ENCODE results near the gene METRN.
A peak's percentile ranks its signal among the peaks of the same experiment; 100 is the strongest.

The METRN gene

DNA sequence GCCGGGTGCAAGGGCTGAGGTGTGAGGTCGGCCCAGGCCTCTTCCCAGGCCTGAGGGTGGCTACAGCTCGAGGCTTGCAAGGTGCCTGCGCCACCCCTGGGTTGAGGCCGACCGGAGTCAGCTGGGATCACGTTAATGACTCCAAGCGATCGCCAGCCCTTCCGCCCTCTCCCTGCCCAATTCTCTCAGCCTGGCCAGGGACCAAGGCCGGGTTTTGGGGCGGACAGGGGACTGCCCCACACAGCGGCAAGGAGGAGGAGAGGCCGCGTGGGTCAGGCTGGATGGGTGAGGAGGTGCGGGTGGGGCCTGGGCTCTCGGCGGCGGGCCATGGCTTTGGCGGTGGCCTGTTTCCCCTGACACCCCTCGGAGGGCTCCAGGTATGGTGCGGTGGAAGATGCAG, 21.6 kb upstream of the METRN start:
- DNase-seq: no peak

GRCh38 chr16:693766-694165, 21.2 kb upstream of the METRN start:
- no peak for DNase-seq

GRCh38 chr16:694187-694862, 20.6 kb upstream of the METRN start:
- no peak for DNase-seq

GRCh38 chr16:694863-695354, 20.0 kb upstream of the METRN start:
- DNase-seq: no peak

GRCh38 chr16:695355-696089, 19.4 kb upstream of the METRN start:
- peak; percentile 97 for DNase-seq

- no peak for DNase-seq
These were observed 15.8 kb upstream of the METRN start for GRCh38 chr16:698911-699671.

DNA sequence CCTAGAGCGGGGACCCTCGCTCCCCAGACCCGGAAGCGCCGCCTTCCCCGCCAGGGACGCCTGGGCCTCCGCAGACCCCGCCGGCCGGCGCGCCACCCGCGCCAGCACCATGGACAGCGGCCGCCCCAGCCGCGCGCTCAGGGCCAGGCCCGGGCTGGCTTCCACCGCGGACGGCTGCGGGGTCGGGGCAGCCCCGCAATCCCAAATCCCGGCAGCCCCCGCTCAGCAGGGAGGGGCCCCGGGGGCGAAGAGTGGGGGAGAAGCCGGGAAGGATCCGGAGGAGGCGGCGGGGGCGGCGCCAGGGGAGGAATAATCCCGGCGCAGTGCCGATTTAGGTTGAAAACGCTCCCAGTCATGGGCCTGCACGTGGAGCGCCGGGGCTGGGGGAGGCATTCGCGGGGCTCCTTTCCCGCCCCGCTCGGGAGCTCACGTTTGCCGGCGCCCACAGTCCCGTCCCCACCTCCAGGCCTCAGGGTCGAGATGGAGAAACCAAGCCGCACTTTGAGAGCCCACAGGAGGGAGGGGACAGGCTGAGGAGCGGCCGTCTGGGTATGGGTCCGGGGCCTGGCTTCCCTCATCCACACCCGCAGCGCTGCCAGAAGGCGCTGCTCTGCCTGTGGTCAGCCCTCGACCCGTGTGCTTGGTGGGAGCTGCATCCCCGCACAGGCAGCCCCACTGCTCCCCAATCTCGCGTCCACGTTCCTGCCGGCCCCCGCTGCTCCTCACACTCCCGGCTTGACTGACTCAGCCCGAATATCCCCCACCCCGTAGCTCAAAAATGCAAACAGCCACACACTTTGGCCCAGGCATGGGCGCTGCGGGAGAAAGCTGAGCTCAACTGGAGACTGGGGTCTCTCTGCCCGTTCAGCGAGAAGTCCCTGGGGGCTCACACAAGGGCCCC, 14.0 kb upstream of the METRN start:
- DNase-seq: peak; percentile 61

GRCh38 chr16:702341-702740, 12.6 kb upstream of the METRN start:
- DNase-seq: no peak

GRCh38 chr16:703406-703805, 11.5 kb upstream of the METRN start:
- DNase-seq: no peak

- no peak for DNase-seq
These were observed 10.9 kb upstream of the METRN start for GRCh38 chr16:704047-704446.

- DNase-seq: no peak
These were observed 10.2 kb upstream of the METRN start for GRCh38 chr16:704552-705380.

- DNase-seq: no peak
These were observed 9.3 kb upstream of the METRN start, which contains the start of gene FBXL16 for GRCh38 chr16:705431-706188. TSS of gene FBXL16 (minus strand) at chr16:705801. CDS start at chr16:697405, 8,396 bp downstream.

GRCh38 chr16:706189-707061, 8.5 kb upstream of the METRN start:
- no peak for DNase-seq

GRCh38 chr16:707062-707538, 7.8 kb upstream of the METRN start:
- DNase-seq: peak; percentile 69

DNA sequence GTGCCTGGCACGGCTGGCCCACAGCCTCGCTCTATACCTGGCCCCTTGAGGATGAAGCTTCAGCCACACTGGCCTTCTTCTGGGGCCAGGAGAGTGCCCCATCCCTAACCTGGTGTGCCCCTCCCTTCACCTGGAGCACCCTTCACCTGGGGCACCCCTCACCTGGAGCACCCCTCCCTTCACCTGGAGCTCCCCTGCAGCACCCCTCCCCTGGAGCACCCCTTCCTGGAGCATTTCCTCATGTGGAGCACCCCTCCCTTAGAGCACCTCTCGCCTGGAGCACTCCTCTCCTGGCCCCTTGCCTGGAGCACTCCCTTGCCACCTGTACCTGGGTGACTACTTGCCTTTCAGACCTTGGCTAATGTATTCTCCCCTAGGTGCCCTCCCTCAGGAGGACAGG, 6.9 kb upstream of the METRN start:
- DNase-seq: no peak

DNA sequence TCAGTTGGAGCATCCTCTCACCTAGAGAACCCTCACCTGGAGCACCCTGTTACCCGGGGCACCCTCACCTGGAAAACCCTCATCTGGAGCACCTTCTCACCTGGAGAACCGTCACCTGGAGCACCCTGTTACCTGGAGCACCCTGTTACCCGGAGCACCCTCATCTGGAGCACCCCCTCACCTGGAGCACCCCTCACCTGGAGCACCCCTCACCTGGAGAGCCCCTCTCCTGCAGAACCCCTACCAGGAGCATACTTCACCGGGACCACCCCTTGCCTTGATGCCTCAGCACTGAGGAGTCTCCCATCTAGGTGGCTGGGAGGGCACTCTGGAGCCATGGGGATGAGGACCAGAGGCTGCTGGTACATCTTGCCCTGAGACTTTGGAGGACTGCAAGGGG, 6.0 kb upstream of the METRN start:
- DNase-seq: no peak

DNA sequence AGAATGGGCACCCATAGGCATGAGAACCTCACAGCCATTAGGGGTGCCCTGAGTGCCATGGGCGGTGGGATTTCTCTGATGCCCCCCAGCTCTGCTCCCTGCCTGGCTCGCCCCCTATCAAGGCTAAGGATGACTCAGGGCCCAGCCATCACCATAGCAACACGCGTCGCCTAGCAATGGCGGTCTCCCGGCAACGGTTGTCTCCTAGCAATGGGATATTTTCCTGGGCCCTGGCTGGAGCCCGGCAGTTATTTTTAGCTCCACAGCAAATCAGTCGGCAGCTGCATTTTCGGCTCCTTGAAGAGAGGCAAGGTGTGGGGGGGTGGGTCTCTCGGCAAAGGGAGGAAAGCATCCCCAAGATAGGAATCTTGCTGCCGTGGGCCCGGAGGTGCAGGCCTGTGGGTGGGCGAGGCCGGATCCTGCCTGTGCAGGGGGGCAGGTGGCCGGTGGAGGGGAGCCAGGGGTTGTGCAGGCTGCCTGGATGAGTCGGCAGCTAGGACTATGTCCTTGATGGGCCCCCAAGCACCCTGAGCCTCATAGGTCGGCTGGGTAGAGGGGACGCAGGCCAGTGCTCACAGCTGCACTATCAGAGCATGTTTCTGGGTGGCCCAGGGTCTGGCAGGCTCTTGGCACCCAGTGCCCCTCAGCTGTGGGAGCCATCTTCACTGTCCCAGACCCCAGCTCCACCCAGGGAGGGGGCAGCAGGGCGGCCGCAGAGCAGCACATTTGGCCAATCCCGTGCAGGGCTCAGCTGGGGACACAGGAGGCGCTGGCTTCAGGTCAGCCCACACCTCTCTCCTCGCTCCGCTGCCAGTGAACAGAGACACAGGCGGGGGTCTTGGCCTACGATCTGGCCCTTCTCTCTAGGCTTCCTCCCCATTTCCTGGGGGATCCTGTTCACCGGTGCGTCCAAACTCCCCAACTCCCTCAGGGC, 5.1 kb upstream of the METRN start:
- DNase-seq: peak; percentile 71

DNA sequence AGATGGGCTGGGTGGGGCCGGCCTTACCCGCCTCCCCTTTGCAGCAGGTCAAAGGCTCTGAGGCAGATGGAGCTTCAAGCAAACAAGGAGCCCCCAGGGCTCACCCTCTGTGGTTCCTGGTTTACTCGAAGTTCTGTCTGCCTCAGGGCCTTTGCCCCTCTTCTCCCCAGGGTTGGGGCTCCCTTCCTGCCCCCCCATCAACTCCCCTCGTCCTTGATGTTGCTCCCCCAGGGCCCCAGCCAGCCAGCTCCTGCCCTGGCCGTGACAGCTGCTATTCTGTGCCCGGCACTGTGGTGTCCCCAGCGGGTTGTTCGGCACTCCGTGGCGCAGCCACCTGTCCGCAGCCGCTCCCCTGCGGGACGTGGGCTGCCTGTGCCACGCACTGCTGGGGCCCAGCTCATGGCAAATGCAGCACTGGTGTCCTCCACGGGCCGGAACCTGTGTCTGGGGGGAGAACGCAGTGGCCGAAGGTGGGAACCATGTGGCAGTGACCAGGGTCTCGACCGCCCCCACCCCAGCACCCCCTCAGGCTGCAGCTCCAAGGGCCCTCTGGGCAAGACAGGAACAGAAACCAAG, 4.3 kb upstream of the METRN start:
- peak; percentile 22 for DNase-seq
